Effector CD8-positive, alpha-beta T cell (primary cell): ENCODE data around the gene GRIN3B.

Experiments
- DNase-seq: peaks from one replicate; lab custom pipeline; 2025; lab: John Stamatoyannopoulos, UW

The GRIN3B gene

GRCh38 chr19:1007399-1008251 is 7.4 kb downstream of the GRIN3B start:
- DNase-seq: no peak

GRCh38 chr19:1008268-1009040 is 8.2 kb downstream of the GRIN3B start:
- DNase-seq: no peak

- no peak for DNase-seq
Measured at GRCh38 chr19:1009041-1009980, 9.1 kb downstream of the GRIN3B start.

- no peak for DNase-seq
Measured at GRCh38 chr19:1009981-1010538, 9.8 kb downstream of the GRIN3B start.

GRCh38 chr19:1010586-1011510 is 10.6 kb downstream of the GRIN3B start:
- DNase-seq: no peak

GRCh38 chr19:1011831-1012333 is 11.7 kb downstream of the GRIN3B start:
- DNase-seq: no peak

GRCh38 chr19:1012334-1012733 is 12.1 kb downstream of the GRIN3B start:
- DNase-seq: no peak

GRCh38 chr19:1013218-1013617 is 13.0 kb downstream of the GRIN3B start:
- no peak for DNase-seq

- DNase-seq: no peak
Measured at GRCh38 chr19:1014161-1015060, 14.2 kb downstream of the GRIN3B start.

- DNase-seq: no peak
Measured at GRCh38 chr19:1015061-1015781, 15.0 kb downstream of the GRIN3B start.

- DNase-seq: no peak
Measured at GRCh38 chr19:1015782-1016646, 15.8 kb downstream of the GRIN3B start.

- no peak for DNase-seq
Measured at GRCh38 chr19:1016647-1017114, 16.5 kb downstream of the GRIN3B start.

- DNase-seq: no peak
Measured at GRCh38 chr19:1017115-1017905, 17.1 kb downstream of the GRIN3B start.

GRCh38 chr19:1017906-1018305 is 17.7 kb downstream of the GRIN3B start:
- no peak for DNase-seq

GRCh38 chr19:1018393-1018792 is 18.2 kb downstream of the GRIN3B start:
- DNase-seq: no peak

- DNase-seq: no peak
Measured at GRCh38 chr19:1018932-1019615, 18.9 kb downstream of the GRIN3B start.
